PFSK-1 (cell line): ENCODE data around the gene A2ML1. TPM values are rescaled to one million over a fixed set of nuclear protein-coding genes. Genes with fewer than 3 reads are reported as not detected.

Source experiments
- FOXP2 ChIP-seq: optimal IDR thresholded peaks from 2 replicates; pipeline ENCODE3; 2011; ENCODE audit warnings: borderline replicate concordance, control low read depth, inconsistent platforms; ENCODE audit not compliant: insufficient read depth; ENCODE audit errors: extremely low read length, extremely low read depth
- POLR2AphosphoS5 ChIP-seq: IDR thresholded peaks from 2 replicates; pipeline ENCODE4 v1.6.1; 2012; ENCODE audit warnings: low read depth, mild to moderate bottlenecking, control low read depth, low read length, moderate library complexity
- SIN3A ChIP-seq: IDR thresholded peaks from 2 replicates; pipeline ENCODE4 v1.6.1; 2012; ENCODE audit warnings: mild to moderate bottlenecking, low read length, moderate library complexity, borderline replicate concordance; ENCODE audit not compliant: insufficient read depth
- TAF1 ChIP-seq: IDR thresholded peaks from 2 replicates; pipeline ENCODE4 v1.6.1; 2012; ENCODE audit warnings: low read length, control low read depth, borderline replicate concordance; ENCODE audit not compliant: insufficient read depth
- polyA plus RNA-seq: library from polyadenylated mRNA; unstranded; fragments of >200 nt; gene quantifications from one replicate; pipeline ENCODE4 v1.2.1, GENCODE V29; 2012; ENCODE audit warnings: low read depth, missing spikeins; ENCODE audit not compliant: insufficient read length
- TF ChIP-seq, protein P1 (sequence below), 2 experiments: IDR thresholded peaks; 2 replicates each; pipeline versions ENCODE4 v1.6.1 to v1.8.0; 2011 to 2012; ENCODE audit warnings: low read depth in 2 of 2, low read length in 2 of 2, control low read depth in 1 of 2, inconsistent platforms in 1 of 2, mild to moderate bottlenecking in 1 of 2, moderate library complexity in 1 of 2; ENCODE audit not compliant: insufficient read depth in 1 of 2

Gene A2ML1
- polyA plus RNA-seq = not detected

DNA sequence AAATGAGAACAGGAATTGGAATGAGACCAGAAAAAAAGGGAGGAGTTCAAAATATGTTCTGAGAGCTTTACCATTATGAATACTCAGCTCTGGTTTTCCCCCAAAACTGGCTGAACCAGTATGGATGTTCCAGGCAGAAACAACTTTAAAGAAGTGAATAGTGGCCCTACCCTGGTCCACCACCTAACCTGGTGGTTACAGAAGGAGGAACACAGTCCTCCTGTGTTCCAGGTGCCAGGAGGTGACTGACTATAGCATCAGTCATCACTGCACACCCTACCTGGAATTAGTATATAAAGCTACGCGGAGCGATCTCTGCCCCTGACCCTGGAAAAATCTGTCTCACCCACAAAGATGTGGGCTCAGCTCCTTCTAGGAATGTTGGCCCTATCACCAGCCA is at the start of gene A2ML1:
Gene A2ML1 (plus strand): TSS at position 324 of the 400 bp plus-strand sequence. CDS start 31 bp downstream, at position 355.
- TF ChIP-seq, protein P1, sequence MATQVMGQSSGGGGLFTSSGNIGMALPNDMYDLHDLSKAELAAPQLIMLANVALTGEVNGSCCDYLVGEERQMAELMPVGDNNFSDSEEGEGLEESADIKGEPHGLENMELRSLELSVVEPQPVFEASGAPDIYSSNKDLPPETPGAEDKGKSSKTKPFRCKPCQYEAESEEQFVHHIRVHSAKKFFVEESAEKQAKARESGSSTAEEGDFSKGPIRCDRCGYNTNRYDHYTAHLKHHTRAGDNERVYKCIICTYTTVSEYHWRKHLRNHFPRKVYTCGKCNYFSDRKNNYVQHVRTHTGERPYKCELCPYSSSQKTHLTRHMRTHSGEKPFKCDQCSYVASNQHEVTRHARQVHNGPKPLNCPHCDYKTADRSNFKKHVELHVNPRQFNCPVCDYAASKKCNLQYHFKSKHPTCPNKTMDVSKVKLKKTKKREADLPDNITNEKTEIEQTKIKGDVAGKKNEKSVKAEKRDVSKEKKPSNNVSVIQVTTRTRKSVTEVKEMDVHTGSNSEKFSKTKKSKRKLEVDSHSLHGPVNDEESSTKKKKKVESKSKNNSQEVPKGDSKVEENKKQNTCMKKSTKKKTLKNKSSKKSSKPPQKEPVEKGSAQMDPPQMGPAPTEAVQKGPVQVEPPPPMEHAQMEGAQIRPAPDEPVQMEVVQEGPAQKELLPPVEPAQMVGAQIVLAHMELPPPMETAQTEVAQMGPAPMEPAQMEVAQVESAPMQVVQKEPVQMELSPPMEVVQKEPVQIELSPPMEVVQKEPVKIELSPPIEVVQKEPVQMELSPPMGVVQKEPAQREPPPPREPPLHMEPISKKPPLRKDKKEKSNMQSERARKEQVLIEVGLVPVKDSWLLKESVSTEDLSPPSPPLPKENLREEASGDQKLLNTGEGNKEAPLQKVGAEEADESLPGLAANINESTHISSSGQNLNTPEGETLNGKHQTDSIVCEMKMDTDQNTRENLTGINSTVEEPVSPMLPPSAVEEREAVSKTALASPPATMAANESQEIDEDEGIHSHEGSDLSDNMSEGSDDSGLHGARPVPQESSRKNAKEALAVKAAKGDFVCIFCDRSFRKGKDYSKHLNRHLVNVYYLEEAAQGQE (IDR thresholded peaks at IDR 0.05; ENCODE audit: insufficient read depth in 1 of 2, low read depth in 2 of 2, low read length in 2 of 2) = no peak
- TF ChIP-seq FOXP2 (no peak), TAF1 (no peak), SIN3A (no peak), POLR2AphosphoS5 (no peak)

DNA sequence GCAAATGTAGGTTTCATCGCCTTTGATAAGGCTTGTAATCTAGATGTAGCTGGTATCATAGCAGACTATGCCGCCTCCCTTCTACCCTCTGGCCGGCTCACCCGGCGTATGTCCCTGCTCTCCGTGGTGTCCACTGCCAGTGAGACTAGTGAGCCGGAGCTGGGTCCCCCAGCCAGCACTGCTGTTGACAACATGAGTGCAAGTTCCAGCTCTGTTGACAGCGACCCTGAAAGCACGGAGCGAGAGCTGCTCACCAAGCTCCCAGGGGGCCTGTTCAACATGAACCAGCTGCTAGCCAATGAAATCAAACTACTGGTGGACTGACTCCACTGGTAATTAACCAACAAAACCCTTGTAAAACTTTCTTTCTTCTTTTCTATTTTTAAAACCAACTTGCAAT is 49.0 kb upstream of the A2ML1 start:
- TF ChIP-seq TAF1 (no peak), SIN3A (no peak), FOXP2 (no peak), POLR2AphosphoS5 (no peak)
- TF ChIP-seq, protein P1 (IDR thresholded peaks at IDR 0.05; ENCODE audit: insufficient read depth in 1 of 2, low read depth in 2 of 2, low read length in 2 of 2) = no peak

DNA sequence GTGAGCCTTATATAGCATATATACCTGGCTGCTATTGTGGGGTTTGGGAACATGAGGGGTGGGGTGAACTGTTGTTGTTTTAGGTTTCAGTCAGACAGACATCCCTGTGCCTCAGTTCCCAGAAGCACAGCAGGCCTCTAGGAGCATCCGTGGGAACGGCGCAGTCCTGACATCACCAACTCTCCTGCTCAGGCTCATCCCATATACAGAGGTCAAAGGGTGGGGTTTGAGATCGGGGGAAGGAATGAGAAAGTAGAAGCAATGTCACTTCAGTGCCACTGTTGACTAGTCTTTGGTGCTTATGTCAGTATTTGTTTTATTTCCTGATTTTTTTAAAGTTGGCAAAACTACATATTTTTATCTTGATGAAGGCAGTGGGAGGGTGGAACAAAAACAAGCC is 43.1 kb upstream of the A2ML1 start:
- no peak for TF ChIP-seq SIN3A
- TF ChIP-seq POLR2AphosphoS5 = no peak
- TF ChIP-seq, protein P1 (IDR thresholded peaks at IDR 0.05; ENCODE audit: insufficient read depth in 1 of 2, low read depth in 2 of 2, low read length in 2 of 2) = no peak
- no peak for TF ChIP-seq FOXP2
- TF ChIP-seq TAF1 = no peak

DNA sequence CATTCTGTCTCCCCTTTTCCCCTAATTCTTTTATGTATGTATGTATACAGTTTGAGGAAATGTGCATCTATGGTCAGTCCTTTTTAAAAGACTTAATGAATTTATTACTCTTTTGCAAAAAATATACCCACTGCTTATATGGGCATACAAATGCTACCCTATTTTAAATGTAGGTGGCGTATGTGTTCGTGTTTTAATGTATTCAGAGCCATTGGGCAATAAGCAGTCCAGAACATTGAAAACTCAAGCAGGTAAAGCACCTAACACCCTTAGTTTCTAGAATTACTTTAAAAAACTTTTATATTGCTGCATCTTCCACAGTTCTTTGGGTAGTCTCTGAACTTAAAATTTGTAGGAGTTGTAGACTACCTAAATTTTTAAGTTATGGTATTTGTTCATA is 42.6 kb upstream of the A2ML1 start:
- TF ChIP-seq FOXP2 (no peak), SIN3A (no peak), POLR2AphosphoS5 (no peak), TAF1 (no peak)
- TF ChIP-seq, protein P1 (IDR thresholded peaks at IDR 0.05; ENCODE audit: insufficient read depth in 1 of 2, low read depth in 2 of 2, low read length in 2 of 2) = no peak

DNA sequence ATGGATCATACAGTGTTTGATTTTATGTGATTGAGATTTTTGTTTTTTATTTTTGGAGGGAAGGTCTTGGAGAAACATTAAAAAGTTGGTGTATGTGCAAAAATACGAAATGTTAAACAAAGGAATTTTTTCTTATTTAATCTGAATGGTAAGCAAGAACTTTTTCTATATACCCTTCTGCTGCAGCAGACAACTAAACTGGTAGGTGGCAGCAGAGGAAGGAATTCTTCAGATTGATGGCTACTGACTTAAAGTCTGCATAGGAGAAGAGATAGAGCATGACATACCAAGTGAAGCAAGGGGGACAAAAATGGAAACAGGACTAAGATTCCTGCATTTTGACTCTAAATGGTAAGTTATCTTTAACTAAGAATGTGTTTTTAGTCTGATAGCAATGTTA is 42.0 kb upstream of the A2ML1 start:
- no peak for TF ChIP-seq SIN3A
- no peak for TF ChIP-seq POLR2AphosphoS5
- no peak for TF ChIP-seq FOXP2
- TF ChIP-seq TAF1 = no peak
- TF ChIP-seq, protein P1 (IDR thresholded peaks at IDR 0.05; ENCODE audit: insufficient read depth in 1 of 2, low read depth in 2 of 2, low read length in 2 of 2) = no peak
